Endodermal cell (in vitro differentiated cells): ENCODE data around the gene SPINT1. TPM values are rescaled to one million over a fixed set of nuclear protein-coding genes. Genes with fewer than 3 reads are reported as not detected.

Source experiments
- total RNA-seq, 2 donors: library from RNA; stranded (reverse); fragmentation: NEBNext Ultra II Directional in 1 of 2; extraction: Animal tissue kit (Norgen Biotek cat#: 25700) in 1 of 2; gene quantifications; 2 replicates in 1 of 2; 3 replicates in 1 of 2; pipeline ENCODE4 v1.2.1, GENCODE V29; 2021

The SPINT1 gene
- total RNA-seq, 2 donors from 2014 or later: 129 to 141 TPM

Other genes with a start within 250 kb of the SPINT1 start
- gene KNL1, start 249.8 kb upstream of the SPINT1 start, total RNA-seq: 10 to 100 TPM; 17.6 to 32.6 TPM
- 10 to 100 TPM; 34.1 to 50.9 TPM for gene RAD51, start 148.9 kb upstream of the SPINT1 start, total RNA-seq
- gene RMDN3, start 88.8 kb upstream of the SPINT1 start, total RNA-seq: 10 to 100 TPM; 15.7 to 23.5 TPM
- gene GCHFR, start 80.0 kb upstream of the SPINT1 start, total RNA-seq: 10 to 100 TPM; 33.6 to 47.1 TPM
- under 1 TPM; 0.46 to 0.57 TPM for gene C15orf62, start 74.1 kb upstream of the SPINT1 start, total RNA-seq
- gene ZFYVE19, start 37.0 kb upstream of the SPINT1 start, total RNA-seq: 10 to 100 TPM; 15.6 to 15.9 TPM
- gene DNAJC17, start 36.6 kb upstream of the SPINT1 start, total RNA-seq: 10 to 100 TPM; 34.0 to 41.0 TPM
- not detected for gene PPP1R14D, start 15.3 kb upstream of the SPINT1 start, total RNA-seq
- gene RHOV, start 30.2 kb downstream of the SPINT1 start, total RNA-seq: 1 to 10 TPM; 1.8 to 2.8 TPM
- gene VPS18, start 50.4 kb downstream of the SPINT1 start, total RNA-seq: 10 to 100 TPM; 26.6 to 29.0 TPM
- gene DLL4, start 85.3 kb downstream of the SPINT1 start, total RNA-seq: under 1 TPM; 0.20 to 0.64 TPM
- 1 to 10 TPM; 6.8 to 9.0 TPM for gene CHAC1, start 109.4 kb downstream of the SPINT1 start, total RNA-seq